ENCODE results near the gene DSTYK.
A peak's percentile ranks its signal among the peaks of the same experiment; 100 is the strongest.

Gene DSTYK, protein sequence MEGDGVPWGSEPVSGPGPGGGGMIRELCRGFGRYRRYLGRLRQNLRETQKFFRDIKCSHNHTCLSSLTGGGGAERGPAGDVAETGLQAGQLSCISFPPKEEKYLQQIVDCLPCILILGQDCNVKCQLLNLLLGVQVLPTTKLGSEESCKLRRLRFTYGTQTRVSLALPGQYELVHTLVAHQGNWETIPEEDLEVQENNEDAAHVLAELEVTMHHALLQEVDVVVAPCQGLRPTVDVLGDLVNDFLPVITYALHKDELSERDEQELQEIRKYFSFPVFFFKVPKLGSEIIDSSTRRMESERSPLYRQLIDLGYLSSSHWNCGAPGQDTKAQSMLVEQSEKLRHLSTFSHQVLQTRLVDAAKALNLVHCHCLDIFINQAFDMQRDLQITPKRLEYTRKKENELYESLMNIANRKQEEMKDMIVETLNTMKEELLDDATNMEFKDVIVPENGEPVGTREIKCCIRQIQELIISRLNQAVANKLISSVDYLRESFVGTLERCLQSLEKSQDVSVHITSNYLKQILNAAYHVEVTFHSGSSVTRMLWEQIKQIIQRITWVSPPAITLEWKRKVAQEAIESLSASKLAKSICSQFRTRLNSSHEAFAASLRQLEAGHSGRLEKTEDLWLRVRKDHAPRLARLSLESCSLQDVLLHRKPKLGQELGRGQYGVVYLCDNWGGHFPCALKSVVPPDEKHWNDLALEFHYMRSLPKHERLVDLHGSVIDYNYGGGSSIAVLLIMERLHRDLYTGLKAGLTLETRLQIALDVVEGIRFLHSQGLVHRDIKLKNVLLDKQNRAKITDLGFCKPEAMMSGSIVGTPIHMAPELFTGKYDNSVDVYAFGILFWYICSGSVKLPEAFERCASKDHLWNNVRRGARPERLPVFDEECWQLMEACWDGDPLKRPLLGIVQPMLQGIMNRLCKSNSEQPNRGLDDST

DNA sequence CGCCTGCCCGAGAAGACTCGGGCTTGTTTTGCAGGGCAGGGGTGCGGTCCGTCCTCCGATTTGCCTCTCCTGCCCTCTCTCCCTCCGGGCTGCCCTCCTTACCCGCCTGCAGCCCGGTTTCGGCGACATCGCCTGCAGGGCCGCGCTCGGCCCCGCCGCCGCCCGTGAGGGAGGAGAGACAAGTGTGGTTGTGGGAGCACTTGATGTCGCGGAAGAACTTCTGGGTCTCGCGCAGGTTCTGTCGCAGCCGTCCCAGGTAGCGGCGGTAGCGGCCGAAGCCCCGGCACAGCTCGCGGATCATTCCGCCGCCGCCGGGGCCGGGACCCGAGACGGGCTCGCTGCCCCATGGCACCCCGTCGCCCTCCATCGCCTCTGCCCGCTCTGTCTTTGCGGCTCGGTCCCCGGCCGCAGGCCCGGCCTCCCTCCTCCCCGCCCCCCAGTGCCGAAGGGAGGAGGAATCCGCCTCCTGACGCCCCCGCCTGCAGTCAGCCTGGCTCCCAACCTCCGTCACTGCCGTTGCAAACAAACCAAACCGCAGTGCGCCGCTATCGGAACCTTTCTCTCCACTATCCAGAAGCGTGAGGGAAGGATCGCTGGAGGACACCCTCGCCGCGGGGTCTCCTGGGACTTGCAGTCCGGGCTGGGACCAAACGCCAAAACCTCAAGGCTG lies at the start of gene DSTYK:
Gene DSTYK (minus strand): TSS at position 534 of the 670 bp plus-strand sequence. CDS start 167 bp downstream, at position 367.
- TF ChIP-seq, protein P1, sequence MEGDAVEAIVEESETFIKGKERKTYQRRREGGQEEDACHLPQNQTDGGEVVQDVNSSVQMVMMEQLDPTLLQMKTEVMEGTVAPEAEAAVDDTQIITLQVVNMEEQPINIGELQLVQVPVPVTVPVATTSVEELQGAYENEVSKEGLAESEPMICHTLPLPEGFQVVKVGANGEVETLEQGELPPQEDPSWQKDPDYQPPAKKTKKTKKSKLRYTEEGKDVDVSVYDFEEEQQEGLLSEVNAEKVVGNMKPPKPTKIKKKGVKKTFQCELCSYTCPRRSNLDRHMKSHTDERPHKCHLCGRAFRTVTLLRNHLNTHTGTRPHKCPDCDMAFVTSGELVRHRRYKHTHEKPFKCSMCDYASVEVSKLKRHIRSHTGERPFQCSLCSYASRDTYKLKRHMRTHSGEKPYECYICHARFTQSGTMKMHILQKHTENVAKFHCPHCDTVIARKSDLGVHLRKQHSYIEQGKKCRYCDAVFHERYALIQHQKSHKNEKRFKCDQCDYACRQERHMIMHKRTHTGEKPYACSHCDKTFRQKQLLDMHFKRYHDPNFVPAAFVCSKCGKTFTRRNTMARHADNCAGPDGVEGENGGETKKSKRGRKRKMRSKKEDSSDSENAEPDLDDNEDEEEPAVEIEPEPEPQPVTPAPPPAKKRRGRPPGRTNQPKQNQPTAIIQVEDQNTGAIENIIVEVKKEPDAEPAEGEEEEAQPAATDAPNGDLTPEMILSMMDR (IDR thresholded peaks at IDR 0.05; ENCODE audit: borderline replicate concordance, control extremely low read depth, extremely low read depth, insufficient read depth, missing control alignments), result no peak
- peak; percentile 91 for DNase-seq (ENCODE audit: low spot score)
- in situ Hi-C loops (cut with MboI; ENCODE audit: low sequenced_read_pairs, unreplicated experiment), result no loop called here

DNA sequence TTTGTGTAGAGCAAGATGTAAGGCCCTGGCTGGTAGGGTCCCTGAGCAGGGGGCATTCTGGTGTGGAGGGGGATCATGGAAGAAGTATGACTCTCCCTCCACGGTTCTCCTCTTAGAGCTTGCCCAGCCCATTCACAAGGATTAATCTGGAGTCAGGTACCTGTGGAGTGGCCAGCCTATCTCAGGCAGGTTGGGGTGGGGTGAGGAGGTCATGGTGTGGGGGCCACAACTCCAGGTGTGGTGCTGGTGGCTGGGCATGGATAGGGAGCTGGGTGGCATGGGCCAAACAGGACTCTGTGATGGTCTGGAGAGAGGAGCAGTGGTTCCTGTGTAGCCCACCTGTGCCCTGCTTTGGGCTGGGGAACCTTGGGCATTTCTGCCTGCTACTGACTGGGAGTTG lies 48.5 kb upstream of the DSTYK start:
- in situ Hi-C loops (cut with MboI; ENCODE audit: low sequenced_read_pairs, unreplicated experiment), result loop anchor here (10.0 kb wide), 1 partner anchor 265 kb away; no protein-coding TSS in a partner anchor
- no peak for DNase-seq (ENCODE audit: low spot score)
- TF ChIP-seq, protein P1 (IDR thresholded peaks at IDR 0.05; ENCODE audit: borderline replicate concordance, control extremely low read depth, extremely low read depth, insufficient read depth, missing control alignments), result no peak

DNA sequence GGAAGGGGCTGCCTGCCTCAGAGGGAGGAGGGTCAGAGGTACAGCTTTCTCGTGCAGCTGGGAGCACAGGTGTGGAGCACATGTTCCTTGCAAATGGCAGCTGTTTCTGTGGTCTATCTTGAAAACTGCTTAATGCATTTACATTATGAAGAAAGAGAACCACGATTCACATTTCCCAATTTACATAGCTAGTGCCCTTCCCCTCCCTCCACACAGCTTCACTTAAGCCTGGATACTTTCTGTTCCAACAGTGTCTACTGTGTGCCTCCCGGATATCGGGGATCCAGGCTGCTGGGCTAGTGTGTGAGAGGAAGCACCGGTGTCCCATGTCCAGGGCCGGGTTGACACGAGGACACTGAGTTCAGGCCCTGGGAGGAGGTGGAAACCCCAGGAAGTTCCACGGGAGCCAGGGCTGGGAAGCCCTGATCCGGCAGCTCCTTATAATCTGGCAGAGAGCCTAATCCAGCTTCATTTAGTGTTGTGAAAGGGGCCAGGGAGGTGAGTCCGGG lies 47.9 kb upstream of the DSTYK start:
- DNase-seq (ENCODE audit: low spot score), result no peak
- TF ChIP-seq, protein P1 (IDR thresholded peaks at IDR 0.05; ENCODE audit: borderline replicate concordance, control extremely low read depth, extremely low read depth, insufficient read depth, missing control alignments), result no peak
- in situ Hi-C loops (cut with MboI; ENCODE audit: low sequenced_read_pairs, unreplicated experiment), result loop anchor here (10.0 kb wide), 1 partner anchor 265 kb away; no protein-coding TSS in a partner anchor

DNA sequence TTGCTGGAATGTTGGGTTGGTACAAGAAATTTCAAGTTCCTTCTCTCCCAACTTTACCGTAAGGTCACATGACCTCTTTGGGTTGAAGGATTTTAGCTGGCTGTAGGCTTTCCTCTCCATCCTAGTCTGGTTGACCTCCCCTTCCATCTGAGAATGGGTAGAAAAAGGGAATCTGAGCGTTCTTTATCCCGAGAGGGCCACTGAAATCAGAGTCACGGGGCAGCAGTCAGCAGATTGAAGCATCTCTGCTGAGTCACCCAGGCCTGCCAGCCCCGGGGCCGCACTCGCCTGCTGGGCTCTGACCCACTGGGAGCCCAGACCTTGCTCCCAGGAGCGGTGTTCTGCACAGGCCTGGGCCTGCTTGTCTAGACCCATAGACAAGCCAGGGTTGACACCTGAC lies 47.2 kb upstream of the DSTYK start:
- TF ChIP-seq, protein P1 (IDR thresholded peaks at IDR 0.05; ENCODE audit: borderline replicate concordance, control extremely low read depth, extremely low read depth, insufficient read depth, missing control alignments), result no peak
- DNase-seq (ENCODE audit: low spot score), result no peak
- in situ Hi-C loops (cut with MboI; ENCODE audit: low sequenced_read_pairs, unreplicated experiment), result loop anchor here (10.0 kb wide), 1 partner anchor 264 kb away; no protein-coding TSS in a partner anchor

DNA sequence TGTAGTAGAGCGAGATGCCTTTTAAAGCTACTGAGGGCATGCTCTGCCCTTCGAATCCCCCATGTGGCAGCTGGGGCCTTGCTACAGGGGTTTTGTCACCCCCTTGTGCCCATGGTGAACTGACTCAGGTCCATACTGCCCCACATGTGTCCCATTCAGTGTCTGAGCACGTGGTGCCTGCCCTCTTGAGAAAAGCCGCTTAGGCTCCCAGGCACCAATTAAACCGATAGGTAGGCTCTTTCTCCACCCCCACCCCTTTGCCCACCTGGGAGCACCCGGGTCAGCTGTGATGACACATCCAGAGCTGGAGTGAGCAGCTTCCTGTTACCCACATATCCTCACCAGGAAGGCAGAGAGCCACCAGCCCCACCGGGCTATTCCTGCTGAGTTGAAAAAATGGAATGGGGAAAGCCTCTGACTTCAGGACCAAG lies 46.8 kb upstream of the DSTYK start:
- DNase-seq (ENCODE audit: low spot score), result no peak
- TF ChIP-seq, protein P1 (IDR thresholded peaks at IDR 0.05; ENCODE audit: borderline replicate concordance, control extremely low read depth, extremely low read depth, insufficient read depth, missing control alignments), result no peak
- in situ Hi-C loops (cut with MboI; ENCODE audit: low sequenced_read_pairs, unreplicated experiment), result loop anchor here (10.0 kb wide), 1 partner anchor 263 kb away; no protein-coding TSS in a partner anchor
